ENCODE results near the gene CLGN. TPM values are rescaled to one million over a fixed set of nuclear protein-coding genes. Genes with fewer than 3 reads are reported as not detected.

CLGN gene
- total RNA-seq, 6 experiments from 2014 or later, result 0.06 to 0.57 (median 0.24) TPM

DNA sequence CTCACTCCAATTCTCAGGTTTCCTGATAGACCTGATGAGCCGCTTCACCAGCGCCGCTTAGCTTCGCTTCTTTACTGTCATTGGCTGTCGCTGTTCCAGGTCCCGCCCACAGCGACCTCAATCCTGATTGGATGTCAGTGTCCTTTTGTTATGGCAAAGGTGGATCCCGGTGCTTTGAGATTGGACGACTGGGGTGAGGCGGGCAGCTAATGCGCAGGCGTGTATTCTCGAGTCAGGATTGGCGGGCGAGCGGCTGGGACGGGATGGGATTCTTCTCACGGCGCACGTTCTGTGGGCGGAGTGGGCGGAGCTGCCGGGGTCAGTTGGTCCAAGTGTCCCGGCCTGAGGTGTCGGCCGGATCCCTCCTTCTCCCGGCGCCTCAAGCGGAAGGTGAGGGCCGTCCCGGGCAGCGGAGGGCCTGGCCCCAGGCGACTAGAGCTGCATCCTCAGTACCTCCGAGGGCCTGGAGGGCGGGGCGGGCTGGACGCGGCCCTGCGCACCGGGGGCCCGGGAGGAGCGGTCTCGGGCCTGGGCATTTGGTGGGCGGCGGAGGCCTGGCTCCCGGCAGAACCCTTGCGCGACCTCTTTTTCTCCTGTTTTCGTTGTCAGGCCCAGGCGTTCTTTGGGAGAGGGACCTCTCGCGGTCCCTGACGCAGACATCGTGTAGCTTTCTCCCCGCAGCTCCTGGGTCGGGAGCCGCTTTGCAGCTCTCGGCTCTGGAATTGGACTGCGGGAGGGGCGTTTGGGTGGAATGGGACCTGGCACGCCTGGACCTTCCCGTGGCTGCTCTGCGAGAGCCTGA lies 53.9 kb downstream of the CLGN start, which contains the start of gene SCOC:
SCOC (plus strand) TSS at position 319 of the 802 bp plus-strand sequence. CDS start 5,525 bp downstream, outside the sequence.
- no peaks in the 10 kb centered on the region for H3K36me3 Mint-ChIP-seq (ENCODE audit: low read depth)
- peaks cover 60% of the 10 kb centered on the region for H3K4me1 Mint-ChIP-seq (ENCODE audit: low read depth)
- TF ChIP-seq, protein P1, sequence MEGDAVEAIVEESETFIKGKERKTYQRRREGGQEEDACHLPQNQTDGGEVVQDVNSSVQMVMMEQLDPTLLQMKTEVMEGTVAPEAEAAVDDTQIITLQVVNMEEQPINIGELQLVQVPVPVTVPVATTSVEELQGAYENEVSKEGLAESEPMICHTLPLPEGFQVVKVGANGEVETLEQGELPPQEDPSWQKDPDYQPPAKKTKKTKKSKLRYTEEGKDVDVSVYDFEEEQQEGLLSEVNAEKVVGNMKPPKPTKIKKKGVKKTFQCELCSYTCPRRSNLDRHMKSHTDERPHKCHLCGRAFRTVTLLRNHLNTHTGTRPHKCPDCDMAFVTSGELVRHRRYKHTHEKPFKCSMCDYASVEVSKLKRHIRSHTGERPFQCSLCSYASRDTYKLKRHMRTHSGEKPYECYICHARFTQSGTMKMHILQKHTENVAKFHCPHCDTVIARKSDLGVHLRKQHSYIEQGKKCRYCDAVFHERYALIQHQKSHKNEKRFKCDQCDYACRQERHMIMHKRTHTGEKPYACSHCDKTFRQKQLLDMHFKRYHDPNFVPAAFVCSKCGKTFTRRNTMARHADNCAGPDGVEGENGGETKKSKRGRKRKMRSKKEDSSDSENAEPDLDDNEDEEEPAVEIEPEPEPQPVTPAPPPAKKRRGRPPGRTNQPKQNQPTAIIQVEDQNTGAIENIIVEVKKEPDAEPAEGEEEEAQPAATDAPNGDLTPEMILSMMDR (IDR thresholded peaks at IDR 0.05), result no peak; the same call in 1 of the 2 replicates
- H3K9me3 Mint-ChIP-seq, result no peaks in the 10 kb centered on the region
- H3K27me3 Mint-ChIP-seq (ENCODE audit: insufficient read depth), result no peaks in the 10 kb centered on the region; the same call in 1 of the 2 replicates
- peak; percentile 100 for DNase-seq
- no peak within 1 kb of the TSS for H3K27ac Mint-ChIP-seq
- H3K4me3 Mint-ChIP-seq, result no peak within 1 kb of the TSS

DNA sequence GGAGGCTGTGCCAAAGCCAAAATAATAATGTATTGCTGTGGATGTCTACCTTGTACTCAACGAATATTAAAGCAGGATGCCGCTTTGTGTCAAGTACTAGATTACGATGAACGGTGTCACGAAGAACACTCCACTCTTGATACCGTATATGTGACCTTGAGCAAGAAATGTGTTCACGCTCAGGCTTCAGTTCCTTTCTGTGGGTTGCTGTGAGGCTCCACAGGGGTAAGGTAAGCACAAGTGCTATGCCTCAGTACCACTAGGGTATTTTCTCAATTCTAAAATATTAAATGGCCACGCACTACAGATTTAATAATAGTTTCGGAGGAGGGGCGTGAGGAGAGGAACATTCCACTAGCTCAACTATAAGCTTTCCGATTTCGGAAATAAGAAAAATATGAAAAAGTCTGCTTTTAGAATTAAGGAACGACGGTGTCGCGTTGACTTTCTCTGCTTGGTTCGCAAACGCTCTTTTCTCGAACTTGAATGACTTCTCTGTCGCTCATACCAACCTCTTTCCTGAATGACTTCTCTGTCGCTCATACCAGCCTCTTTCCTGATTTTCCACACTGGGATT lies 54.6 kb downstream of the CLGN start:
- no peak for DNase-seq
- Mint-ChIP-seq H3K4me1 (ENCODE audit: low read depth) (peaks cover 67% of the 10 kb centered on the region), H3K27me3 (ENCODE audit: insufficient read depth) (no peaks in the 10 kb centered on the region; the same call in 1 of the 2 replicates), H3K9me3 (no peaks in the 10 kb centered on the region), H3K27ac (no peak overlapping the region), H3K36me3 (ENCODE audit: low read depth) (no peaks in the 10 kb centered on the region), H3K4me3 (no peak overlapping the region)
- TF ChIP-seq, protein P1 (IDR thresholded peaks at IDR 0.05), result peak; percentile 37; the same call in 1 of the 2 replicates

DNA sequence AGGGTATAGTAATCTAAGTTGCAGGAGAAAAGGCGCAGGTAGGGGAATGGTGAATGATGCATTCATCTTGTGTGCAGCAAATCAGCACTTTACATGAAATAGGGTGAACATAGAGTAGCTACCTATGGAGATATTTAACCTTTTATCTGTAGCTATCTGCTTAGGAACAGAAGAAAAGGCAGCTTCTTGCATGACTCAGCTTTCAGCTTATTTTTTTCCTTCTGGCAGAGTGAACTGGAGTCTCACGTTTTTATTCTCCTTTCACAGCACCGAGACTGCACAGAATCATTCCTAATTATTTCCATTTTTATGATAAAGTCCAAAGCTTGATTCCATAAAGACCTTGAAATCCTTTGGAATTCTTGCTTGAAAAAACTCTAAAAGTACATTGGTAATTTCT lies 58.8 kb downstream of the CLGN start:
- H3K36me3 Mint-ChIP-seq (ENCODE audit: low read depth), result no peaks in the 10 kb centered on the region

DNA sequence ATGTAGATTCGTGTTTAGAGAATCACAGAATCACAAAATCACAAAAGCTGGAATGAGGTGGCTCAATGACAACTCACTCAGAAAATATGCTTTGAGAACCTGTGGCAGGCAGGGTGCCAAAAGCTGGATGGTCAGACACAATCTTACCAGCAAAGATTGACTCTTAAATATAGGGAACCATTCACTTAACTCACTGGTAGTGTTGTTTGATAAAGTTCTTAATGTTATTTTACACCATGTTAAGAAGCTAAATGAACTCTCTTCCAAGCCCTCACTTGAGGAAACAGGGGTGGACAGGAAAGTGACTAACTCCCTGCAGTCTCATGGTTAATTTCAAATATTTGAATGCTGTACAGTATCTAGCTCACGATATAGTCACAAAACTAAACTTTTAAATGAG lies 59.7 kb downstream of the CLGN start:
- Mint-ChIP-seq H3K9me3 (no peaks in the 10 kb centered on the region), H3K36me3 (ENCODE audit: low read depth) (no peaks in the 10 kb centered on the region), H3K4me3 (peak overlapping the region; percentile 41; the same call in 1 of the 2 replicates), H3K4me1 (ENCODE audit: low read depth) (peaks cover 40% of the 10 kb centered on the region), H3K27ac (peak overlapping the region; percentile 76), H3K27me3 (ENCODE audit: insufficient read depth) (peaks cover 2% of the 10 kb centered on the region)
- TF ChIP-seq, protein P1 (IDR thresholded peaks at IDR 0.05), result no peak
- peak; percentile 46 for DNase-seq

More for the DNA sequence above, 58.8 kb downstream of the CLGN start:
- TF ChIP-seq, protein P1 (IDR thresholded peaks at IDR 0.05), result no peak
- H3K9me3 Mint-ChIP-seq, result no peaks in the 10 kb centered on the region
- H3K4me1 Mint-ChIP-seq (ENCODE audit: low read depth), result peaks cover 40% of the 10 kb centered on the region
- DNase-seq, result no peak
- H3K27me3 Mint-ChIP-seq (ENCODE audit: insufficient read depth), result peaks cover 2% of the 10 kb centered on the region
- H3K4me3 Mint-ChIP-seq, result no peak overlapping the region
- peak overlapping the region; percentile 74 for H3K27ac Mint-ChIP-seq

DNA sequence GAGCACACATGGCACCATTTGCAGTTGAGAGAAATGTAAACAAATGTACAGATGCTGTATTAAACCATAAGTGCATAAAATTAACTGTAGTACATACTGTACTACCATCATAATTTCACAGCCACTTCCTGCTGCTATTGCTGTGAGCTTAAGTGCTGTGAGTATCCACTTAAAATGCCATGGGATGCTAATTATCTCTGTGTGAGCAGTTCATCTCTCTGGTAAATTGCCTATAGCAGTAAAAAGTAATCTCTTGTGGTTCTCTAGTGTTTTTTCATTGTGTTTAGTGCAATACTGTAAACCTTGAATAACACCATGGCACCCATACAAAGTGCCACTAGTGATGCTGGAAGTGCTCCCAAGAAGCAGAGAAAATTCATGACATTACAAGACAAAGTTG lies 63.9 kb downstream of the CLGN start:
- DNase-seq, result no peak
- peaks cover 4% of the 10 kb centered on the region for H3K27me3 Mint-ChIP-seq (ENCODE audit: insufficient read depth)
- H3K27ac Mint-ChIP-seq, result no peak overlapping the region
- H3K4me1 Mint-ChIP-seq (ENCODE audit: low read depth), result peaks cover 12% of the 10 kb centered on the region
- no peak overlapping the region for H3K4me3 Mint-ChIP-seq
- TF ChIP-seq, protein P1 (IDR thresholded peaks at IDR 0.05), result no peak
- H3K36me3 Mint-ChIP-seq (ENCODE audit: low read depth), result no peaks in the 10 kb centered on the region
- no peaks in the 10 kb centered on the region for H3K9me3 Mint-ChIP-seq

Measured in HFFc6 (cell line).